ENCODE results near the gene ZNF169.
"Not testable (repeated sequence)": the region's sequence is repeated elsewhere in the genome, so short reads cannot be mapped to it uniquely, and the experiment has no call there.

Gene ZNF169

DNA sequence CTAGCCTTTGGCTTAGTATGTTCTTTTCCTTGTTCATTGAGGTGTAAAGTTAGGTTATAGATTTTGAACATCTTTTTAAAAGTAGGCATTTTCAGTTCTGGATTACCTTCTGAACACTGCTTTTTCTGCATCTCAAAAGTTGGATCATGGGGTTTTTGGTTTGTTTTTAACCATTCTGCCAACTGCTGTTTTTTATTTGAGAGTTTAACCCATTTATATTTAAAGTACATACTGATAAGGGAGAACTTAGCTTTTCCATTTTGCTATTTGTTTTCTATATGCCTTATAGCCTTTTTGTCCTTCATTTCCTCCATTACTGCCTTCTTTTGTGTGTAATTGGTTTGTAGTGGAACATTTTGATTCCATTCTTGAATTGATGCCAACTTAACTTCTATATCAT is 30.5 kb upstream of the ZNF169 start (continued):
- TF ChIP-seq, protein P1, sequence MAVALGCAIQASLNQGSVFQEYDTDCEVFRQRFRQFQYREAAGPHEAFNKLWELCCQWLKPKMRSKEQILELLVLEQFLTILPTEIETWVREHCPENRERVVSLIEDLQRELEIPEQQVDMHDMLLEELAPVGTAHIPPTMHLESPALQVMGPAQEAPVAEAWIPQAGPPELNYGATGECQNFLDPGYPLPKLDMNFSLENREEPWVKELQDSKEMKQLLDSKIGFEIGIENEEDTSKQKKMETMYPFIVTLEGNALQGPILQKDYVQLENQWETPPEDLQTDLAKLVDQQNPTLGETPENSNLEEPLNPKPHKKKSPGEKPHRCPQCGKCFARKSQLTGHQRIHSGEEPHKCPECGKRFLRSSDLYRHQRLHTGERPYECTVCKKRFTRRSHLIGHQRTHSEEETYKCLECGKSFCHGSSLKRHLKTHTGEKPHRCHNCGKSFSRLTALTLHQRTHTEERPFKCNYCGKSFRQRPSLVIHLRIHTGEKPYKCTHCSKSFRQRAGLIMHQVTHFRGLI (tag by site-specific recombination; IDR thresholded peaks at IDR 0.05): no peak
- TF ChIP-seq, protein P2, sequence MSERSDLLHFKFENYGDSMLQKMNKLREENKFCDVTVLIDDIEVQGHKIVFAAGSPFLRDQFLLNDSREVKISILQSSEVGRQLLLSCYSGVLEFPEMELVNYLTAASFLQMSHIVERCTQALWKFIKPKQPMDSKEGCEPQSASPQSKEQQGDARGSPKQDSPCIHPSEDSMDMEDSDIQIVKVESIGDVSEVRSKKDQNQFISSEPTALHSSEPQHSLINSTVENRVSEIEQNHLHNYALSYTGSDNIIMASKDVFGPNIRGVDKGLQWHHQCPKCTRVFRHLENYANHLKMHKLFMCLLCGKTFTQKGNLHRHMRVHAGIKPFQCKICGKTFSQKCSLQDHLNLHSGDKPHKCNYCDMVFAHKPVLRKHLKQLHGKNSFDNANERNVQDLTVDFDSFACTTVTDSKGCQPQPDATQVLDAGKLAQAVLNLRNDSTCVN (tag by site-specific recombination; optimal IDR thresholded peaks at IDR 0.05): no peak
- TF ChIP-seq ZNF626 (tag by site-specific recombination; IDR thresholded peaks at IDR 0.05): no peak
- TF ChIP-seq ZNF664 (tag by site-specific recombination; IDR thresholded peaks at IDR 0.05): no peak

DNA sequence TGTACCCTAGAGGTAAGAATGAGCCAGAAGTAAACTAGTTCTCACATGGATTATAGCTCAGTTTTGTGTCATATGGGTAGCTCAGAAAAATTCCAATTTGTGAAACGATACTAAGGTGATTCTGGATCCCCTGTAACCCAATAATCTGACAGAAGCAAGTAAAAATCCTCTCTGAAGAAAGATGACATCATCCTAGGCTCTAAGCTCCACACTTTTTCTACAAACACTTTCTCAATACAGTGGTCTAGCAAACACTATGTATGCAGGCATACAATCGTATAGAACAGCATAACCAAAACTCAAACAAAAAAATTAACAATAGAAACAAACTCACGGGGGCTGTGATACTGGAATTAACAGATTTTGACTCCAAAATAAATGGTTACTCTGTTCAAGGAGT is 26.7 kb upstream of the ZNF169 start:
- Histone ChIP-seq H3K4me1 (ENCODE audit: control insufficient read depth, insufficient read depth, low read length) (no peaks in the 10 kb centered on the region), H3K27ac (ENCODE audit: extremely low read depth, low read depth, low read length) (no peak overlapping the region), H3K9me3 (ENCODE audit: control insufficient read depth, insufficient read depth, low read depth, low read length) (no peaks in the 10 kb centered on the region), H3K4me3 (ENCODE audit: low read depth, low read length) (no peak overlapping the region), H3K36me3 (ENCODE audit: control insufficient read depth in 2 of 2, insufficient read depth in 1 of 2, low read length in 2 of 2) (no peaks in the 10 kb centered on the region)
- CTCF ChIA-PET: interaction anchor here (0.7 to 1.1 kb wide), 2 partner anchors 22 to 82 kb away, joined by 3 read pairs; no protein-coding TSS in a partner anchor
- POLR2A ChIA-PET: no interaction called here
- TF ChIP-seq OVOL3 (tag by site-specific recombination; IDR thresholded peaks at IDR 0.05): no peak
- TF ChIP-seq, protein P3, sequence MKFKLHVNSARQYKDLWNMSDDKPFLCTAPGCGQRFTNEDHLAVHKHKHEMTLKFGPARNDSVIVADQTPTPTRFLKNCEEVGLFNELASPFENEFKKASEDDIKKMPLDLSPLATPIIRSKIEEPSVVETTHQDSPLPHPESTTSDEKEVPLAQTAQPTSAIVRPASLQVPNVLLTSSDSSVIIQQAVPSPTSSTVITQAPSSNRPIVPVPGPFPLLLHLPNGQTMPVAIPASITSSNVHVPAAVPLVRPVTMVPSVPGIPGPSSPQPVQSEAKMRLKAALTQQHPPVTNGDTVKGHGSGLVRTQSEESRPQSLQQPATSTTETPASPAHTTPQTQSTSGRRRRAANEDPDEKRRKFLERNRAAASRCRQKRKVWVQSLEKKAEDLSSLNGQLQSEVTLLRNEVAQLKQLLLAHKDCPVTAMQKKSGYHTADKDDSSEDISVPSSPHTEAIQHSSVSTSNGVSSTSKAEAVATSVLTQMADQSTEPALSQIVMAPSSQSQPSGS (tag by site-specific recombination; IDR thresholded peaks at IDR 0.05; ENCODE audit: low read depth): 0 out of 2 replicates have a peak, but pooled peaks have one; percentile 14

DNA sequence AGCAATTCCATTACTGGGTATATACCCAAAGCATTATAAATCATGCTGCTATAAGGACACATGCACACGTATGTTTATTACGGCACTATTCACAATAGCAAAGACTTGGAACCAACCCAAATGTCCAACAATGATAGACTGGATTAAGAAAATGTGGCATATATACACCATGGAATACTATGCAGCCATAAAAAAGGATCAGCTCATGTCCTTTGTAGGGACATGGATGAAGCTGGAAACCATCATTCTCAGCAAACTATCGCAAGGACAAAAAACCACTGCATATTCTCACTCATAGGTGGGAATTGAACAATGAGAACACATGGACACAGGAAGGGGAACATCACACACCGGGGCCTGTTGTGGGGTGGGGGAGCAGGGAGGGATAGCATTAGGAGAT is 18.0 kb upstream of the ZNF169 start:
- H3K27ac ChIP-seq (ENCODE audit: extremely low read depth, low read depth, low read length); CTCF ChIA-PET; H3K4me1 ChIP-seq (ENCODE audit: control insufficient read depth, insufficient read depth, low read length); H3K36me3 ChIP-seq (ENCODE audit: control insufficient read depth in 2 of 2, insufficient read depth in 1 of 2, low read length in 2 of 2); H3K4me3 ChIP-seq (ENCODE audit: low read depth, low read length); H3K9me3 ChIP-seq (ENCODE audit: control insufficient read depth, insufficient read depth, low read depth, low read length); POLR2A ChIA-PET: not testable (repeated sequence)
- peak; percentile 58 for TF ChIP-seq ZNF146 (tag by site-specific recombination; IDR thresholded peaks at IDR 0.05)

DNA sequence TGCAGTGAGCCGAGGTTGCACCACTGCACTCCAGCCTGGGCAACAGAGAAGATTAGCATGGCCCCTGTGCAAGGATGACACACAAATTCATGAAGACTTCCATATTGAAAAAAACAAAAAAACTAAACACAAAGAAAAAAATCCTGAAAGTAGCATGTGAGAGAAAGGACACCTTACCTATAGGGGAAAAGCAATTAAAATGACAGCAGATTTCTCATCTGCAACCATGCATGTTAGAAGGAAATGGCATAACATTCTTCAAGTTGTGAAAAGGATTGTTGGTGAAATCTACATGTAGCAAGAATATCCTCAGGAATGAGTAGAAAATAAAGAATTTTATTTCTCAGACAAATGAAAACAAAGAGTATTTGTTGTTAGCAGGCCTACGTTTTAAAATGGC is 13.4 kb upstream of the ZNF169 start:
- no peaks in the 10 kb centered on the region for H3K36me3 ChIP-seq (ENCODE audit: control insufficient read depth in 2 of 2, insufficient read depth in 1 of 2, low read length in 2 of 2)
- ChIA-PET POLR2A (no interaction called here), CTCF (interaction anchor here (0.6 kb wide), 1 partner anchor 243 kb away, joined by 4 read pairs; no protein-coding TSS in a partner anchor)
- H3K27ac ChIP-seq (ENCODE audit: extremely low read depth, low read depth, low read length): no peak overlapping the region
- no peaks in the 10 kb centered on the region for H3K4me1 ChIP-seq (ENCODE audit: control insufficient read depth, insufficient read depth, low read length)
- no peaks in the 10 kb centered on the region for H3K9me3 ChIP-seq (ENCODE audit: control insufficient read depth, insufficient read depth, low read depth, low read length)
- no peak overlapping the region for H3K4me3 ChIP-seq (ENCODE audit: low read depth, low read length)
- TF ChIP-seq, protein P4, sequence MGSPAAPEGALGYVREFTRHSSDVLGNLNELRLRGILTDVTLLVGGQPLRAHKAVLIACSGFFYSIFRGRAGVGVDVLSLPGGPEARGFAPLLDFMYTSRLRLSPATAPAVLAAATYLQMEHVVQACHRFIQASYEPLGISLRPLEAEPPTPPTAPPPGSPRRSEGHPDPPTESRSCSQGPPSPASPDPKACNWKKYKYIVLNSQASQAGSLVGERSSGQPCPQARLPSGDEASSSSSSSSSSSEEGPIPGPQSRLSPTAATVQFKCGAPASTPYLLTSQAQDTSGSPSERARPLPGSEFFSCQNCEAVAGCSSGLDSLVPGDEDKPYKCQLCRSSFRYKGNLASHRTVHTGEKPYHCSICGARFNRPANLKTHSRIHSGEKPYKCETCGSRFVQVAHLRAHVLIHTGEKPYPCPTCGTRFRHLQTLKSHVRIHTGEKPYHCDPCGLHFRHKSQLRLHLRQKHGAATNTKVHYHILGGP (tag by site-specific recombination; IDR thresholded peaks at IDR 0.05): no peak
- TF ChIP-seq, protein P5, sequence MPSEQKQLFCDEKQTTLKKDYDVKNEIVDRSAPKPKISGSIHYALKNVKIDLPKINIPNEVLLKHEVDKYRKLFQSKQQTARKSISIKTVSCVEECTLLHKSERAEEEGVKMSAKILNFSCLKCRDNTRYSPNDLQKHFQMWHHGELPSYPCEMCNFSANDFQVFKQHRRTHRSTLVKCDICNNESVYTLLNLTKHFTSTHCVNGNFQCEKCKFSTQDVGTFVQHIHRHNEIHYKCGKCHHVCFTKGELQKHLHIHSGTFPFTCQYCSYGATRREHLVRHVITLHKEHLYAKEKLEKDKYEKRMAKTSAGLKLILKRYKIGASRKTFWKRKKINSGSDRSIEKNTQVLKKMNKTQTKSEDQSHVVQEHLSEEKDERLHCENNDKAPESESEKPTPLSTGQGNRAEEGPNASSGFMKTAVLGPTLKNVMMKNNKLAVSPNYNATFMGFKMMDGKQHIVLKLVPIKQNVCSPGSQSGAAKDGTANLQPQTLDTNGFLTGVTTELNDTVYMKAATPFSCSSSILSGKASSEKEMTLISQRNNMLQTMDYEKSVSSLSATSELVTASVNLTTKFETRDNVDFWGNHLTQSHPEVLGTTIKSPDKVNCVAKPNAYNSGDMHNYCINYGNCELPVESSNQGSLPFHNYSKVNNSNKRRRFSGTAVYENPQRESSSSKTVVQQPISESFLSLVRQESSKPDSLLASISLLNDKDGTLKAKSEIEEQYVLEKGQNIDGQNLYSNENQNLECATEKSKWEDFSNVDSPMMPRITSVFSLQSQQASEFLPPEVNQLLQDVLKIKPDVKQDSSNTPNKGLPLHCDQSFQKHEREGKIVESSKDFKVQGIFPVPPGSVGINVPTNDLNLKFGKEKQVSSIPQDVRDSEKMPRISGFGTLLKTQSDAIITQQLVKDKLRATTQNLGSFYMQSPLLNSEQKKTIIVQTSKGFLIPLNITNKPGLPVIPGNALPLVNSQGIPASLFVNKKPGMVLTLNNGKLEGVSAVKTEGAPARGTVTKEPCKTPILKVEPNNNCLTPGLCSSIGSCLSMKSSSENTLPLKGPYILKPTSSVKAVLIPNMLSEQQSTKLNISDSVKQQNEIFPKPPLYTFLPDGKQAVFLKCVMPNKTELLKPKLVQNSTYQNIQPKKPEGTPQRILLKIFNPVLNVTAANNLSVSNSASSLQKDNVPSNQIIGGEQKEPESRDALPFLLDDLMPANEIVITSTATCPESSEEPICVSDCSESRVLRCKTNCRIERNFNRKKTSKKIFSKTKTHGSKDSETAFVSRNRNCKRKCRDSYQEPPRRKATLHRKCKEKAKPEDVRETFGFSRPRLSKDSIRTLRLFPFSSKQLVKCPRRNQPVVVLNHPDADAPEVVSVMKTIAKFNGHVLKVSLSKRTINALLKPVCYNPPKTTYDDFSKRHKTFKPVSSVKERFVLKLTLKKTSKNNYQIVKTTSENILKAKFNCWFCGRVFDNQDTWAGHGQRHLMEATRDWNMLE (tag by site-specific recombination; conservative IDR thresholded peaks at IDR 0.05; ENCODE audit: low read depth): no peak
- no peak for TF ChIP-seq ZNF624 (tag by site-specific recombination; IDR thresholded peaks at IDR 0.05)
- no peak for TF ChIP-seq ZNF157 (tag by site-specific recombination; IDR thresholded peaks at IDR 0.05)
- TF ChIP-seq, protein P6, sequence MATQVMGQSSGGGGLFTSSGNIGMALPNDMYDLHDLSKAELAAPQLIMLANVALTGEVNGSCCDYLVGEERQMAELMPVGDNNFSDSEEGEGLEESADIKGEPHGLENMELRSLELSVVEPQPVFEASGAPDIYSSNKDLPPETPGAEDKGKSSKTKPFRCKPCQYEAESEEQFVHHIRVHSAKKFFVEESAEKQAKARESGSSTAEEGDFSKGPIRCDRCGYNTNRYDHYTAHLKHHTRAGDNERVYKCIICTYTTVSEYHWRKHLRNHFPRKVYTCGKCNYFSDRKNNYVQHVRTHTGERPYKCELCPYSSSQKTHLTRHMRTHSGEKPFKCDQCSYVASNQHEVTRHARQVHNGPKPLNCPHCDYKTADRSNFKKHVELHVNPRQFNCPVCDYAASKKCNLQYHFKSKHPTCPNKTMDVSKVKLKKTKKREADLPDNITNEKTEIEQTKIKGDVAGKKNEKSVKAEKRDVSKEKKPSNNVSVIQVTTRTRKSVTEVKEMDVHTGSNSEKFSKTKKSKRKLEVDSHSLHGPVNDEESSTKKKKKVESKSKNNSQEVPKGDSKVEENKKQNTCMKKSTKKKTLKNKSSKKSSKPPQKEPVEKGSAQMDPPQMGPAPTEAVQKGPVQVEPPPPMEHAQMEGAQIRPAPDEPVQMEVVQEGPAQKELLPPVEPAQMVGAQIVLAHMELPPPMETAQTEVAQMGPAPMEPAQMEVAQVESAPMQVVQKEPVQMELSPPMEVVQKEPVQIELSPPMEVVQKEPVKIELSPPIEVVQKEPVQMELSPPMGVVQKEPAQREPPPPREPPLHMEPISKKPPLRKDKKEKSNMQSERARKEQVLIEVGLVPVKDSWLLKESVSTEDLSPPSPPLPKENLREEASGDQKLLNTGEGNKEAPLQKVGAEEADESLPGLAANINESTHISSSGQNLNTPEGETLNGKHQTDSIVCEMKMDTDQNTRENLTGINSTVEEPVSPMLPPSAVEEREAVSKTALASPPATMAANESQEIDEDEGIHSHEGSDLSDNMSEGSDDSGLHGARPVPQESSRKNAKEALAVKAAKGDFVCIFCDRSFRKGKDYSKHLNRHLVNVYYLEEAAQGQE (tag by site-specific recombination; IDR thresholded peaks at IDR 0.05): no peak
- no peak for TF ChIP-seq KLF1 (tag by site-specific recombination; IDR thresholded peaks at IDR 0.05)

Data from HEK293 (cell line).